Activated CD8-positive, alpha-beta memory T cell treated with anti-CD3 and anti-CD28 coated beads, Interleukin-2, amount 10 ng/mL, durations not matched to agents 7 days and 5 days (primary cell): ENCODE measurements around the gene PCNX3. TPM values are rescaled to one million over a fixed set of nuclear protein-coding genes. Genes with fewer than 3 reads are reported as not detected.

Experiments
- ATAC-seq: fragments of 150-1000 bp; cut with Tn5 transposase; one replicate; pipeline ENCODE4 v1.10.0; 2021; ENCODE audit warnings: moderate library complexity
- CTCF ChIA-PET: fragments of 350-600 bp; sonication (Branson Sonifier 250); formaldehyde crosslinking; loops from one replicate; lab custom pipeline; 2021; ENCODE audit warnings: antibody characterized with exemption; lab: Charles Lee
- DNase-seq: peaks from one replicate; pipeline ENCODE4 v3.0.0-alpha.2; 2020
- H3K27ac Mint-ChIP-seq: one replicate; pipeline ENCODE4 v1.8.0; 2021; ENCODE audit warnings: mild to moderate bottlenecking, mixed read lengths
- H3K27me3 Mint-ChIP-seq: one replicate; pipeline ENCODE4 v1.8.0; 2021; ENCODE audit warnings: mixed read lengths
- H3K36me3 Mint-ChIP-seq: one replicate; pipeline ENCODE4 v1.8.0; 2021; ENCODE audit warnings: mild to moderate bottlenecking, mixed read lengths
- H3K4me1 Mint-ChIP-seq: one replicate; pipeline ENCODE4 v1.8.0; 2021; ENCODE audit warnings: mixed read lengths
- H3K4me3 Mint-ChIP-seq: one replicate; pipeline ENCODE4 v1.8.0; 2021; ENCODE audit warnings: mild to moderate bottlenecking, moderate library complexity, mixed read lengths
- H3K9me3 Mint-ChIP-seq: one replicate; pipeline ENCODE4 v1.8.0; 2022; ENCODE audit warnings: low read depth, mixed read lengths
- total RNA-seq, 2 experiments: library from RNA; stranded (reverse); gene quantifications; one replicate each; pipeline ENCODE4 v1.2.3, GENCODE V29; 2021

Gene PCNX3
- total RNA-seq, 2 experiments from 2014 or later: 54.9 to 57.1 TPM

GRCh38 chr11:65620666-65621065, 5.1 kb downstream of the PCNX3 start:
- H3K27me3 Mint-ChIP-seq: no peaks in the 10 kb centered on the region
- H3K27ac Mint-ChIP-seq: no peak overlapping the region
- CTCF ChIA-PET: no interaction called here
- no peak overlapping the region for H3K4me3 Mint-ChIP-seq
- peaks cover 19% of the 10 kb centered on the region for H3K4me1 Mint-ChIP-seq
- no peaks in the 10 kb centered on the region for H3K9me3 Mint-ChIP-seq
- ATAC-seq: no peak
- H3K36me3 Mint-ChIP-seq: peaks cover 29% of the 10 kb centered on the region
- no peak for DNase-seq

GRCh38 chr11:65621460-65621859, 5.9 kb downstream of the PCNX3 start:
- CTCF ChIA-PET: no interaction called here
- ATAC-seq (no peak), DNase-seq (no peak)
- H3K4me3 Mint-ChIP-seq: no peak overlapping the region
- no peak overlapping the region for H3K27ac Mint-ChIP-seq
- H3K27me3 Mint-ChIP-seq: no peaks in the 10 kb centered on the region
- no peaks in the 10 kb centered on the region for H3K9me3 Mint-ChIP-seq
- H3K4me1 Mint-ChIP-seq: peaks cover 17% of the 10 kb centered on the region
- H3K36me3 Mint-ChIP-seq: peaks cover 32% of the 10 kb centered on the region

GRCh38 chr11:65622011-65622410, 6.4 kb downstream of the PCNX3 start:
- no peaks in the 10 kb centered on the region for H3K9me3 Mint-ChIP-seq
- CTCF ChIA-PET: no interaction called here
- no peak overlapping the region for H3K27ac Mint-ChIP-seq
- H3K4me1 Mint-ChIP-seq: peaks cover 11% of the 10 kb centered on the region
- H3K4me3 Mint-ChIP-seq: no peak overlapping the region
- no peaks in the 10 kb centered on the region for H3K27me3 Mint-ChIP-seq
- no peak for DNase-seq
- no peak for ATAC-seq
- H3K36me3 Mint-ChIP-seq: peaks cover 26% of the 10 kb centered on the region

- no peak for ATAC-seq
- Mint-ChIP-seq H3K4me3 (no peak overlapping the region), H3K4me1 (peaks cover 3% of the 10 kb centered on the region), H3K9me3 (no peaks in the 10 kb centered on the region), H3K36me3 (peaks cover 23% of the 10 kb centered on the region), H3K27ac (peak overlapping the region; percentile 45), H3K27me3 (no peaks in the 10 kb centered on the region)
- CTCF ChIA-PET: interaction anchor here (0.6 to 1.2 kb wide), 2 partner anchors 14 to 89 kb away, joined by 3 to 4 read pairs; partner anchors contain the start of gene KAT5
- DNase-seq: no peak
Observed at GRCh38 chr11:65623177-65623576, 7.6 kb downstream of the PCNX3 start.

- CTCF ChIA-PET: interaction anchor here (1.2 kb wide), 1 partner anchor 88 kb away, joined by 3 read pairs; the partner anchor contains the start of gene KAT5
- Mint-ChIP-seq H3K4me3 (no peak overlapping the region), H3K4me1 (peaks cover 3% of the 10 kb centered on the region), H3K36me3 (peaks cover 24% of the 10 kb centered on the region), H3K27ac (no peak overlapping the region), H3K27me3 (no peaks in the 10 kb centered on the region), H3K9me3 (no peaks in the 10 kb centered on the region)
- DNase-seq (no peak), ATAC-seq (no peak)
Observed at GRCh38 chr11:65623852-65624616, 8.5 kb downstream of the PCNX3 start.

- CTCF ChIA-PET: interaction anchor here (0.9 to 2.5 kb wide), 14 partner anchors 8 to 634 kb away, joined by 3 to 20 read pairs (median 6); partner anchors contain the start of genes KAT5, PCNX3, RELA and SIPA1
- Mint-ChIP-seq H3K4me3 (no peak overlapping the region), H3K9me3 (no peaks in the 10 kb centered on the region), H3K27me3 (no peaks in the 10 kb centered on the region), H3K36me3 (peaks cover 20% of the 10 kb centered on the region), H3K27ac (no peak overlapping the region), H3K4me1 (no peaks in the 10 kb centered on the region)
- DNase-seq: no peak
- no peak for ATAC-seq
Observed at GRCh38 chr11:65624931-65625627, 9.5 kb downstream of the PCNX3 start.

GRCh38 chr11:65625628-65626342, 10.2 kb downstream of the PCNX3 start:
- DNase-seq (peak; percentile 59), ATAC-seq (peak; percentile 80)
- no peaks in the 10 kb centered on the region for H3K9me3 Mint-ChIP-seq
- no peaks in the 10 kb centered on the region for H3K27me3 Mint-ChIP-seq
- no peaks in the 10 kb centered on the region for H3K4me1 Mint-ChIP-seq
- H3K27ac Mint-ChIP-seq: no peak overlapping the region
- H3K36me3 Mint-ChIP-seq: peaks cover 20% of the 10 kb centered on the region
- CTCF ChIA-PET: interaction anchor here (0.6 to 2.5 kb wide), 19 partner anchors 9 to 633 kb away, joined by 3 to 20 read pairs (median 4); partner anchors contain the start of genes KAT5, MAP3K11, PCNX3 and RELA
- H3K4me3 Mint-ChIP-seq: no peak overlapping the region

GRCh38 chr11:65627202-65627601, 11.6 kb downstream of the PCNX3 start:
- Mint-ChIP-seq H3K27me3 (no peaks in the 10 kb centered on the region), H3K36me3 (peaks cover 14% of the 10 kb centered on the region), H3K4me3 (no peak overlapping the region), H3K27ac (no peak overlapping the region), H3K4me1 (no peaks in the 10 kb centered on the region), H3K9me3 (no peaks in the 10 kb centered on the region)
- DNase-seq: no peak
- CTCF ChIA-PET: interaction anchor here (1.0 to 2.5 kb wide), 8 partner anchors 11 to 632 kb away, joined by 3 to 20 read pairs (median 4); partner anchors contain the start of genes KAT5, PCNX3, SF3B2 and SIPA1
- no peak for ATAC-seq

GRCh38 chr11:65629579-65629978, 14.0 kb downstream of the PCNX3 start:
- Mint-ChIP-seq H3K4me3 (no peak overlapping the region), H3K36me3 (peaks cover 9% of the 10 kb centered on the region), H3K9me3 (no peaks in the 10 kb centered on the region), H3K27me3 (no peaks in the 10 kb centered on the region), H3K4me1 (peaks cover 16% of the 10 kb centered on the region), H3K27ac (no peak overlapping the region)
- no peak for DNase-seq
- CTCF ChIA-PET: interaction anchor here (2.0 kb wide), 1 partner anchor 36 kb away, joined by 5 read pairs; no protein-coding TSS in a partner anchor
- no peak for ATAC-seq

- no peak overlapping the region for H3K27ac Mint-ChIP-seq
- no peaks in the 10 kb centered on the region for H3K9me3 Mint-ChIP-seq
- no peak overlapping the region for H3K4me3 Mint-ChIP-seq
- H3K4me1 Mint-ChIP-seq: peaks cover 22% of the 10 kb centered on the region
- CTCF ChIA-PET: interaction anchor here (2.0 kb wide), 1 partner anchor 36 kb away, joined by 5 read pairs; no protein-coding TSS in a partner anchor
- no peaks in the 10 kb centered on the region for H3K27me3 Mint-ChIP-seq
- H3K36me3 Mint-ChIP-seq: peaks cover 12% of the 10 kb centered on the region
- no peak for DNase-seq
- no peak for ATAC-seq
Observed at GRCh38 chr11:65630215-65630614, 14.6 kb downstream of the PCNX3 start.

- H3K4me3 Mint-ChIP-seq: no peak overlapping the region
- no peak for ATAC-seq
- no peaks in the 10 kb centered on the region for H3K9me3 Mint-ChIP-seq
- H3K4me1 Mint-ChIP-seq: peaks cover 31% of the 10 kb centered on the region
- H3K27me3 Mint-ChIP-seq: no peaks in the 10 kb centered on the region
- H3K27ac Mint-ChIP-seq: peak overlapping the region; percentile 66
- peaks cover 13% of the 10 kb centered on the region for H3K36me3 Mint-ChIP-seq
- CTCF ChIA-PET: interaction anchor here (0.9 kb wide), 1 partner anchor 19 kb away, joined by 3 read pairs; no protein-coding TSS in a partner anchor
- DNase-seq: no peak
Observed at GRCh38 chr11:65633390-65634108, 18.0 kb downstream of the PCNX3 start.

GRCh38 chr11:65634109-65634436, 18.5 kb downstream of the PCNX3 start:
- Mint-ChIP-seq H3K4me1 (peaks cover 34% of the 10 kb centered on the region), H3K27ac (peak overlapping the region; percentile 66), H3K27me3 (no peaks in the 10 kb centered on the region), H3K36me3 (peaks cover 13% of the 10 kb centered on the region), H3K9me3 (no peaks in the 10 kb centered on the region), H3K4me3 (no peak overlapping the region)
- CTCF ChIA-PET: interaction anchor here (0.9 kb wide), 1 partner anchor 18 kb away, joined by 3 read pairs; no protein-coding TSS in a partner anchor
- ATAC-seq: no peak
- DNase-seq: no peak
